IMR-90 (cell line): ENCODE measurements around the gene RDH12. TPM values are rescaled to one million over a fixed set of nuclear protein-coding genes. Genes with fewer than 3 reads are reported as not detected.

Source experiments
- ATAC-seq: fragments of 200-7000 bp; cut with Tn5 transposase; 2 replicates; pipeline ENCODE4 v1.9.1; 2020; ENCODE audit warnings: low read depth, mild to moderate bottlenecking, moderate library complexity
- BruUV-seq: library from RNA; stranded (reverse); fragments of 400-500 nt; replicated peaks from 2 replicates; lab custom pipeline; 2021; lab: Mats Ljungman, UMichigan
- CTCF ChIA-PET: fragments of 300-600 bp; formaldehyde crosslinking; extraction: SDS; loops from one replicate; lab custom pipeline; 2021; ENCODE audit warnings: antibody characterized with exemption; lab: Yijun Ruan, JAX
- POLR2A ChIA-PET: fragments of 300-600 bp; sonication (Branson Sonifier 250); formaldehyde crosslinking; loops from one replicate; lab custom pipeline; 2022; ENCODE audit warnings: antibody characterized with exemption; ENCODE audit not compliant: unreplicated experiment; lab: Charles Lee
- DNase-seq: peaks from one replicate; pipeline ENCODE4 v3.0.0; 2013
- H2AFZ ChIP-seq: replicated peaks from 2 replicates; pipeline ENCODE3; 2013; ENCODE audit warnings: low read length, mild to moderate bottlenecking; ENCODE audit not compliant: poor library complexity
- H2AK5ac ChIP-seq: 2 replicates; pipeline ENCODE4 v1.6.1; 2013; ENCODE audit warnings: low read depth, low read length, inconsistent platforms
- H2AK9ac ChIP-seq: replicated peaks from 2 replicates; pipeline ENCODE3; 2013; ENCODE audit warnings: mild to moderate bottlenecking, low read depth, low read length, moderate library complexity; ENCODE audit not compliant: poor library complexity
- H2BK120ac ChIP-seq: 2 replicates; pipeline ENCODE4 v1.6.1; 2013; ENCODE audit warnings: low read depth, low read length, inconsistent platforms
- H2BK15ac ChIP-seq: 3 replicates; pipeline ENCODE4 v1.6.1; 2013; ENCODE audit warnings: low read depth, low read length, inconsistent platforms
- H2BK20ac ChIP-seq: 2 replicates; pipeline ENCODE4 v1.6.1; 2013; ENCODE audit warnings: low read depth, mild to moderate bottlenecking, inconsistent platforms, low read length, moderate library complexity
- H2BK5ac ChIP-seq: 2 replicates; pipeline ENCODE4 v1.6.1; 2013; ENCODE audit warnings: mild to moderate bottlenecking, low read depth, low read length, inconsistent platforms; ENCODE audit not compliant: poor library complexity, severe bottlenecking
- H3K14ac ChIP-seq: replicated peaks from 2 replicates; pipeline ENCODE4 v1.6.1; 2013; ENCODE audit warnings: low read depth, low read length, inconsistent platforms
- H3K18ac ChIP-seq: 2 replicates; pipeline ENCODE4 v1.6.1; 2013; ENCODE audit warnings: low read depth, low read length, control low read depth
- H3K23ac ChIP-seq: 2 replicates; pipeline ENCODE4 v1.6.1; 2013; ENCODE audit warnings: low read depth, low read length, inconsistent platforms
- H3K27ac ChIP-seq: 2 replicates; pipeline ENCODE4 v1.5.1; 2013; ENCODE audit warnings: mild to moderate bottlenecking, control low read depth, low read length; ENCODE audit not compliant: insufficient read depth
- H3K27me3 ChIP-seq: 2 replicates; pipeline ENCODE4 v1.6.1; 2013; ENCODE audit warnings: low read length; ENCODE audit not compliant: control insufficient read depth, insufficient read depth
- H3K36me3 ChIP-seq: 2 replicates; pipeline ENCODE4 v1.6.1; 2013; ENCODE audit warnings: low read length, mixed read lengths; ENCODE audit not compliant: control insufficient read depth, insufficient read depth
- H3K4ac ChIP-seq: 2 replicates; pipeline ENCODE4 v1.6.1; 2013; ENCODE audit warnings: low read depth, low read length, inconsistent platforms
- H3K4me1 ChIP-seq: 2 replicates; pipeline ENCODE4 v1.6.1; 2013; ENCODE audit warnings: low read length, mixed read lengths; ENCODE audit not compliant: control insufficient read depth, insufficient read depth
- H3K4me2 ChIP-seq: 2 replicates; pipeline ENCODE4 v1.6.1; 2013; ENCODE audit warnings: low read depth, mild to moderate bottlenecking, control low read depth, low read length, moderate library complexity
- H3K4me3 ChIP-seq: 2 replicates; pipeline ENCODE4 v1.5.1; 2013; ENCODE audit warnings: low read depth, mild to moderate bottlenecking, control low read depth, low read length, moderate library complexity; ENCODE audit not compliant: insufficient read depth
- H3K56ac ChIP-seq: 2 replicates; pipeline ENCODE4 v1.6.1; 2013; ENCODE audit warnings: low read length, inconsistent platforms; ENCODE audit not compliant: insufficient read depth; ENCODE audit errors: extremely low read depth
- H3K79me1 ChIP-seq, 2 experiments: 2 replicates each; pipeline ENCODE4 v1.6.1; 2013; ENCODE audit warnings: low read length in 2 of 2, inconsistent platforms in 1 of 2, low read depth in 1 of 2
- H3K9ac ChIP-seq: 2 replicates; pipeline ENCODE4 v1.6.1; 2013; ENCODE audit warnings: low read depth, low read length, control low read depth
- H3K9me1 ChIP-seq: 2 replicates; pipeline ENCODE4 v1.6.1; 2013; ENCODE audit warnings: low read length, inconsistent platforms; ENCODE audit not compliant: insufficient read depth
- H3K9me3 ChIP-seq: 2 replicates; pipeline ENCODE4 v1.6.1; 2013; ENCODE audit warnings: low read length; ENCODE audit not compliant: control insufficient read depth, insufficient read depth
- H4K20me1 ChIP-seq: 2 replicates; pipeline ENCODE4 v1.6.1; 2013; ENCODE audit warnings: low read length, inconsistent platforms; ENCODE audit not compliant: insufficient read depth
- H4K5ac ChIP-seq: 2 replicates; pipeline ENCODE4 v1.6.1; 2013; ENCODE audit warnings: mild to moderate bottlenecking, low read depth, low read length, control low read depth
- H4K8ac ChIP-seq, 2 experiments: 2 replicates each; pipeline ENCODE4 v1.6.1; 2013; ENCODE audit warnings: low read depth in 2 of 2, low read length in 2 of 2, control low read depth in 1 of 2, inconsistent platforms in 1 of 2
- H4K91ac ChIP-seq: 2 replicates; pipeline ENCODE4 v1.6.1; 2013; ENCODE audit warnings: low read depth, low read length, inconsistent platforms; ENCODE audit not compliant: insufficient read depth
- BHLHE40 ChIP-seq: fragments of 150-350 bp; IDR thresholded peaks from 2 replicates; pipeline ENCODE4 v1.6.1; 2016; ENCODE audit warnings: mild to moderate bottlenecking, low read depth, low read length
- CEBPB ChIP-seq: IDR thresholded peaks from 2 replicates; pipeline ENCODE4 v1.6.1; 2012; ENCODE audit warnings: low read depth, low read length, improper control_type of control experiment
- CHD1 ChIP-seq: IDR thresholded peaks from 2 replicates; pipeline ENCODE4 v1.6.1; 2012; ENCODE audit warnings: low read depth, low read length, improper control_type of control experiment
- CTCF ChIP-seq: conservative IDR thresholded peaks from 2 replicates; pipeline ENCODE4 v1.5.1; 2012; ENCODE audit warnings: mild to moderate bottlenecking, low read depth, low read length, improper control_type of control experiment
- FOS ChIP-seq: fragments of 150-350 bp; IDR thresholded peaks from 2 replicates; pipeline ENCODE4 v1.6.1; 2016; ENCODE audit warnings: low read depth, low read length
- MAFK ChIP-seq: IDR thresholded peaks from 2 replicates; pipeline ENCODE4 v1.6.1; 2012; ENCODE audit warnings: low read depth, low read length, improper control_type of control experiment
- MAZ ChIP-seq: IDR thresholded peaks from 2 replicates; pipeline ENCODE4 v1.6.1; 2012; ENCODE audit warnings: low read depth, mild to moderate bottlenecking, low read length, improper control_type of control experiment, moderate library complexity, borderline replicate concordance
- MXI1 ChIP-seq: IDR thresholded peaks from 2 replicates; pipeline ENCODE4 v1.6.1; 2012; ENCODE audit warnings: low read depth, mild to moderate bottlenecking, low read length, moderate library complexity, borderline replicate concordance
- RAD21 ChIP-seq: IDR thresholded peaks from 2 replicates; pipeline ENCODE4 v1.6.1; 2012; ENCODE audit warnings: low read length, improper control_type of control experiment
- RFX5 ChIP-seq: IDR thresholded peaks from 2 replicates; pipeline ENCODE4 v1.8.0; 2012; ENCODE audit warnings: low read depth, mild to moderate bottlenecking, low read length, moderate library complexity
- SMC3 ChIP-seq: fragments of 150-350 bp; IDR thresholded peaks from 2 replicates; pipeline ENCODE4 v1.6.1; 2016; ENCODE audit warnings: low read depth, mild to moderate bottlenecking, antibody characterized with exemption, low read length, moderate library complexity
- USF2 ChIP-seq: fragments of 150-350 bp; IDR thresholded peaks from 2 replicates; pipeline ENCODE4 v1.6.1; 2017; ENCODE audit warnings: mild to moderate bottlenecking, antibody characterized with exemption, low read length, low read depth
- WGBS, 2 experiments: methylation state at CpG; one replicate each; pipeline versions ENCODE4 v1.1.5 to v1.1.7; 2013; ENCODE audit warnings: missing lambda C conversion rate in 2 of 2; ENCODE audit not compliant: insufficient read length in 1 of 2; ENCODE audit errors: extremely low coverage in 2 of 2; 5-methylcytosine and 5-hydroxymethylcytosine counted together
- dilution Hi-C: fragments of 300-500 bp; cut with HindIII; formaldehyde crosslinking; loops from one replicate; pipeline ENCODE4 v1.14.3; 2018; ENCODE audit warnings: low sequenced_read_pairs; ENCODE audit not compliant: unreplicated experiment
- in situ Hi-C: fragments of 300-500 bp; cut with MboI; formaldehyde crosslinking; loops from 3 replicates; pipeline ENCODE4 v1.14.3; 2019; ENCODE audit warnings: low sequenced_read_pairs, inconsistent platforms, mixed read lengths
- intact Hi-C: fragments of 100-400 bp; cut with micrococcal nuclease; formaldehyde crosslinking; loops from 2 replicates; pipeline ENCODE4 v1.10.0; 2022
- polyA plus RNA-seq, 3 experiments: library from polyadenylated mRNA; depleted of rRNA; stranded (reverse); fragments of >200 nt; gene quantifications; 2 replicates each; pipeline ENCODE4 v1.2.3, GENCODE V29; 2012; ENCODE audit warnings: low replicate concordance in 1 of 3
- total RNA-seq: library from RNA; depleted of rRNA; stranded (reverse); fragments of >200 nt; gene quantifications from 2 replicates; pipeline ENCODE4 v1.2.3, GENCODE V29; 2012

The RDH12 gene
- total and polyA plus RNA-seq, 2 of the 4 experiments (the other 2 are of a cell fraction), result not detected

GRCh38 chr14:67717048-67717447, 15.4 kb downstream of the RDH12 start:
- dilution Hi-C loops, result no loop called here
- Histone ChIP-seq H2AFZ (no peak overlapping the region), H3K27ac (no peak overlapping the region), H3K4me1 (no peaks in the 10 kb centered on the region), H3K36me3 (no peaks in the 10 kb centered on the region), H3K4me3 (no peak overlapping the region), H2AK9ac (no peak overlapping the region), H4K8ac (no peak overlapping the region), H3K79me1 (no peaks in the 10 kb centered on the region), H3K27me3 (peaks cover 9% of the 10 kb centered on the region), H2BK5ac (no peak overlapping the region), H3K9me3 (no peaks in the 10 kb centered on the region), H4K91ac (no peak overlapping the region), H2AK5ac (no peak overlapping the region), H2BK15ac (no peak overlapping the region), H3K14ac (no peak overlapping the region), H3K9me1 (no peaks in the 10 kb centered on the region), H3K9ac (no peak overlapping the region), H2BK20ac (no peak overlapping the region), H4K5ac (no peak overlapping the region), H3K4ac (no peak overlapping the region), H4K20me1 (no peaks in the 10 kb centered on the region), H2BK120ac (no peak overlapping the region), H3K56ac (no peak overlapping the region), H3K23ac (no peak overlapping the region), H3K4me2 (no peak overlapping the region), H3K18ac (no peak overlapping the region)
- ChIA-PET CTCF (no interaction called here), POLR2A (no interaction called here)
- intact Hi-C loops, result no loop called here
- TF ChIP-seq CHD1 (no peak), MXI1 (no peak), USF2 (no peak), MAFK (no peak), RAD21 (no peak), CEBPB (no peak), SMC3 (no peak), RFX5 (no peak), FOS (no peak), MAZ (no peak), CTCF (no peak), BHLHE40 (no peak)
- in situ Hi-C loops, result loop anchor here (25.0 kb wide), 1 partner anchor 280 kb away; no protein-coding TSS in a partner anchor
- ATAC-seq (no peak), DNase-seq (no peak)
- 100% methylated on average over 1 of the region's 1 CpG; no CpG with 5 or more reads in 1 of the 2 experiments for WGBS, 2 experiments
- no TSS peak for BruUV-seq
